ENCODE measurements around the gene MAGI2.
A peak's percentile ranks its signal among the peaks of the same experiment; 100 is the strongest.

The MAGI2 gene

DNA sequence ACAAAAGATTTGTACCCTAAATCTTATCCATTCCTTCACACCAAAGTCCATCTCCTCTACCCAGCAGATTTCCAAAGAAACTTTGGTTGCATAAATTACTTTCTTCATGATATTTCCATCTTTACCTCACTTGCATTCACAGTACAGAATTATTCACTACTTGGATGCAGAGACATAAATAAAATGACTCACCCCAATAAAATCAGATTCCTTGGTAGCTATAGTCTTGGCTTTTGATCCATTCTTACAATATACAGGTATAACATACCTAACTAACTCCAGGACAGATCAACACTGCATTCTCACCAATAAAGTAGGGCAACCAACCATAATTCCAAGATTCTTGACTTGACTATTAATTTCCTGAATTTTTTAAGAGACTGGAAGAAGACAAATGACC is 815.1 kb downstream of the MAGI2 start (continued):
- TF ChIP-seq, protein P1, sequence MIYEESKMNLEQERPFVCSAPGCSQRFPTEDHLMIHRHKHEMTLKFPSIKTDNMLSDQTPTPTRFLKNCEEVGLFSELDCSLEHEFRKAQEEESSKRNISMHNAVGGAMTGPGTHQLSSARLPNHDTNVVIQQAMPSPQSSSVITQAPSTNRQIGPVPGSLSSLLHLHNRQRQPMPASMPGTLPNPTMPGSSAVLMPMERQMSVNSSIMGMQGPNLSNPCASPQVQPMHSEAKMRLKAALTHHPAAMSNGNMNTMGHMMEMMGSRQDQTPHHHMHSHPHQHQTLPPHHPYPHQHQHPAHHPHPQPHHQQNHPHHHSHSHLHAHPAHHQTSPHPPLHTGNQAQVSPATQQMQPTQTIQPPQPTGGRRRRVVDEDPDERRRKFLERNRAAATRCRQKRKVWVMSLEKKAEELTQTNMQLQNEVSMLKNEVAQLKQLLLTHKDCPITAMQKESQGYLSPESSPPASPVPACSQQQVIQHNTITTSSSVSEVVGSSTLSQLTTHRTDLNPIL (CRISPR knock-in tag; IDR thresholded peaks at IDR 0.05; ENCODE audit: low read depth): no peak
- TF ChIP-seq GLIS3 (CRISPR knock-in tag; IDR thresholded peaks at IDR 0.05): no peak
- no peak for TF ChIP-seq ZNF8 (CRISPR knock-in tag; IDR thresholded peaks at IDR 0.05)
- TF ChIP-seq TCF4 (CRISPR knock-in tag; IDR thresholded peaks at IDR 0.05; ENCODE audit: borderline replicate concordance): no peak

DNA sequence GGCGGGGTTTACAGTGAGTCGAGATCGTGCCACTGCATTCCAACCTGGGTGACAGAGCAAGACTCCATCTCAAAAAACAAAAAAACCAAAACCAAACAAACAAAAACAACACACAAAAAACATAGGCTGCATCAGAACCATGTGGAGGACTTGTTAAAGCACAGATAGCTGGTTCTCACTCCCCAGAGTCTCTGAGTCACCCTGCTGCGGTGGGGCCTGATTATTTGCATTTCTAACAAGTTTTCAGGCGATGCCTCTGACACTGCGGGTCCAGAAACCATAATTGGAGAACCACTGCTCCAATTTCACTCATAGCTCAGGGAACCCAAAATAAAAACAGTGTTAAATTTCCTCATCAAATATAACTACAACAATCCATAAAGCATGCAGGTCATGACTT is 816.7 kb downstream of the MAGI2 start:
- TF ChIP-seq, protein P2, sequence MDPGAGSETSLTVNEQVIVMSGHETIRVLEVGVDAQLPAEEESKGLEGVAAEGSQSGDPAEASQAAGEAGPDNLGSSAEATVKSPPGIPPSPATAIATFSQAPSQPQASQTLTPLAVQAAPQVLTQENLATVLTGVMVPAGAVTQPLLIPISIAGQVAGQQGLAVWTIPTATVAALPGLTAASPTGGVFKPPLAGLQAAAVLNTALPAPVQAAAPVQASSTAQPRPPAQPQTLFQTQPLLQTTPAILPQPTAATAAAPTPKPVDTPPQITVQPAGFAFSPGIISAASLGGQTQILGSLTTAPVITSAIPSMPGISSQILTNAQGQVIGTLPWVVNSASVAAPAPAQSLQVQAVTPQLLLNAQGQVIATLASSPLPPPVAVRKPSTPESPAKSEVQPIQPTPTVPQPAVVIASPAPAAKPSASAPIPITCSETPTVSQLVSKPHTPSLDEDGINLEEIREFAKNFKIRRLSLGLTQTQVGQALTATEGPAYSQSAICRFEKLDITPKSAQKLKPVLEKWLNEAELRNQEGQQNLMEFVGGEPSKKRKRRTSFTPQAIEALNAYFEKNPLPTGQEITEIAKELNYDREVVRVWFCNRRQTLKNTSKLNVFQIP (CRISPR knock-in tag; IDR thresholded peaks at IDR 0.05; ENCODE audit: borderline replicate concordance, low read depth): no peak
- TF ChIP-seq TCF4 (CRISPR knock-in tag; IDR thresholded peaks at IDR 0.05; ENCODE audit: borderline replicate concordance) (no peak), ZC3H10 (CRISPR knock-in tag; IDR thresholded peaks at IDR 0.05) (no peak), ESRRG (CRISPR knock-in tag; IDR thresholded peaks at IDR 0.05) (no peak), BACH2 (CRISPR knock-in tag; IDR thresholded peaks at IDR 0.05; ENCODE audit: borderline replicate concordance) (no peak), TOX (CRISPR knock-in tag; IDR thresholded peaks at IDR 0.05; ENCODE audit: borderline replicate concordance) (no peak), GLIS3 (CRISPR knock-in tag; IDR thresholded peaks at IDR 0.05) (no peak), SNAI2 (CRISPR knock-in tag; IDR thresholded peaks at IDR 0.05) (no peak), ZNF8 (CRISPR knock-in tag; IDR thresholded peaks at IDR 0.05) (no peak), OSR1 (CRISPR knock-in tag; IDR thresholded peaks at IDR 0.05) (no peak), PPARA (CRISPR knock-in tag; IDR thresholded peaks at IDR 0.05; ENCODE audit: borderline replicate concordance) (no peak), ZNF565 (CRISPR knock-in tag; conservative IDR thresholded peaks at IDR 0.05; ENCODE audit: low read depth) (no peak)
- TF ChIP-seq, protein P3, sequence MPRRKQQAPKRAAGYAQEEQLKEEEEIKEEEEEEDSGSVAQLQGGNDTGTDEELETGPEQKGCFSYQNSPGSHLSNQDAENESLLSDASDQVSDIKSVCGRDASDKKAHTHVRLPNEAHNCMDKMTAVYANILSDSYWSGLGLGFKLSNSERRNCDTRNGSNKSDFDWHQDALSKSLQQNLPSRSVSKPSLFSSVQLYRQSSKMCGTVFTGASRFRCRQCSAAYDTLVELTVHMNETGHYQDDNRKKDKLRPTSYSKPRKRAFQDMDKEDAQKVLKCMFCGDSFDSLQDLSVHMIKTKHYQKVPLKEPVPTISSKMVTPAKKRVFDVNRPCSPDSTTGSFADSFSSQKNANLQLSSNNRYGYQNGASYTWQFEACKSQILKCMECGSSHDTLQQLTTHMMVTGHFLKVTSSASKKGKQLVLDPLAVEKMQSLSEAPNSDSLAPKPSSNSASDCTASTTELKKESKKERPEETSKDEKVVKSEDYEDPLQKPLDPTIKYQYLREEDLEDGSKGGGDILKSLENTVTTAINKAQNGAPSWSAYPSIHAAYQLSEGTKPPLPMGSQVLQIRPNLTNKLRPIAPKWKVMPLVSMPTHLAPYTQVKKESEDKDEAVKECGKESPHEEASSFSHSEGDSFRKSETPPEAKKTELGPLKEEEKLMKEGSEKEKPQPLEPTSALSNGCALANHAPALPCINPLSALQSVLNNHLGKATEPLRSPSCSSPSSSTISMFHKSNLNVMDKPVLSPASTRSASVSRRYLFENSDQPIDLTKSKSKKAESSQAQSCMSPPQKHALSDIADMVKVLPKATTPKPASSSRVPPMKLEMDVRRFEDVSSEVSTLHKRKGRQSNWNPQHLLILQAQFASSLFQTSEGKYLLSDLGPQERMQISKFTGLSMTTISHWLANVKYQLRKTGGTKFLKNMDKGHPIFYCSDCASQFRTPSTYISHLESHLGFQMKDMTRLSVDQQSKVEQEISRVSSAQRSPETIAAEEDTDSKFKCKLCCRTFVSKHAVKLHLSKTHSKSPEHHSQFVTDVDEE (CRISPR knock-in tag; IDR thresholded peaks at IDR 0.05): no peak
- TF ChIP-seq, protein P4, sequence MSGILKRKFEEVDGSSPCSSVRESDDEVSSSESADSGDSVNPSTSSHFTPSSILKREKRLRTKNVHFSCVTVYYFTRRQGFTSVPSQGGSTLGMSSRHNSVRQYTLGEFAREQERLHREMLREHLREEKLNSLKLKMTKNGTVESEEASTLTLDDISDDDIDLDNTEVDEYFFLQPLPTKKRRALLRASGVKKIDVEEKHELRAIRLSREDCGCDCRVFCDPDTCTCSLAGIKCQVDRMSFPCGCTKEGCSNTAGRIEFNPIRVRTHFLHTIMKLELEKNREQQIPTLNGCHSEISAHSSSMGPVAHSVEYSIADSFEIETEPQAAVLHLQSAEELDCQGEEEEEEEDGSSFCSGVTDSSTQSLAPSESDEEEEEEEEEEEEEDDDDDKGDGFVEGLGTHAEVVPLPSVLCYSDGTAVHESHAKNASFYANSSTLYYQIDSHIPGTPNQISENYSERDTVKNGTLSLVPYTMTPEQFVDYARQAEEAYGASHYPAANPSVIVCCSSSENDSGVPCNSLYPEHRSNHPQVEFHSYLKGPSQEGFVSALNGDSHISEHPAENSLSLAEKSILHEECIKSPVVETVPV (CRISPR knock-in tag; IDR thresholded peaks at IDR 0.05): no peak
- TF ChIP-seq, protein P5, sequence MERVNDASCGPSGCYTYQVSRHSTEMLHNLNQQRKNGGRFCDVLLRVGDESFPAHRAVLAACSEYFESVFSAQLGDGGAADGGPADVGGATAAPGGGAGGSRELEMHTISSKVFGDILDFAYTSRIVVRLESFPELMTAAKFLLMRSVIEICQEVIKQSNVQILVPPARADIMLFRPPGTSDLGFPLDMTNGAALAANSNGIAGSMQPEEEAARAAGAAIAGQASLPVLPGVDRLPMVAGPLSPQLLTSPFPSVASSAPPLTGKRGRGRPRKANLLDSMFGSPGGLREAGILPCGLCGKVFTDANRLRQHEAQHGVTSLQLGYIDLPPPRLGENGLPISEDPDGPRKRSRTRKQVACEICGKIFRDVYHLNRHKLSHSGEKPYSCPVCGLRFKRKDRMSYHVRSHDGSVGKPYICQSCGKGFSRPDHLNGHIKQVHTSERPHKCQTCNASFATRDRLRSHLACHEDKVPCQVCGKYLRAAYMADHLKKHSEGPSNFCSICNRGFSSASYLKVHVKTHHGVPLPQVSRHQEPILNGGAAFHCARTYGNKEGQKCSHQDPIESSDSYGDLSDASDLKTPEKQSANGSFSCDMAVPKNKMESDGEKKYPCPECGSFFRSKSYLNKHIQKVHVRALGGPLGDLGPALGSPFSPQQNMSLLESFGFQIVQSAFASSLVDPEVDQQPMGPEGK (CRISPR knock-in tag; IDR thresholded peaks at IDR 0.05; ENCODE audit: borderline replicate concordance): no peak
- TF ChIP-seq, protein P1 (CRISPR knock-in tag; IDR thresholded peaks at IDR 0.05; ENCODE audit: low read depth): no peak
- no peak for ATAC-seq

DNA sequence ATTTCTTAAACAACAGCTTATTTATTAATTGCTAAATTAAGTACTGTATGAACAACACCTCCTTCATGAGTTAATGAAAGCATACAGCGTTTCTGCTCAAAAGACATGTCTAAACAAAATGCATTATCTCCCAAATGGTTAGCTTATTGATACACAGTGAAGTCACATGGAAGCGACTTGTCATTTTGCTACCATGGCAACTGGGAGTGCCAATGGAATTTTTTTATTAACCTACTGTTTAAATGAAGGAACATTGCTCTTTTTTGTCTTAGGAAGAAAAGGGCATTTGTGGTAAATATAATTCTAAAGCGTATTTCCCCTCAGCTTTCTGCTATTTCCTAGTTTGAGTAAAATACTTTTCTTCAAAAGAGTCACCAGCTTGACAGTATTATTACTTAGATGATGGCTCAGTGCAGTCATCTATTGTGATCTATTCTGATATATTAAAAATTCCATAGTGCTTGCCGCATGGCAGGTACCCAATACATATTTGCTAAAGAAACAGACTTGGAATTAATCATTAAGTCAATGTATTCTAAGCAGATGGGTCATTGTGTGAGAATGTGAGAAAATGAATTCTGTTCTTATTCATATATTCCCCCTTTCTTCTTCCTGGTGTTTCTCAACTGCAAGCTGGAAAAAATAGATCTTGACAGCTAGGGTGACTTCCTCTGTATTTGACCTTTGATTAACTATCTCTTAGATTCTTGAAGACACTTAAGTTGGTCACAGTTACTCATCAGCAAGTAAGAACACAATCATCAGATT is 818.3 kb downstream of the MAGI2 start:
- ATAC-seq: peak; percentile 83
- TF ChIP-seq ESRRG (CRISPR knock-in tag; IDR thresholded peaks at IDR 0.05): no peak
- no peak for TF ChIP-seq ARNTL (CRISPR knock-in tag; IDR thresholded peaks at IDR 0.05; ENCODE audit: borderline replicate concordance, low read depth)
- TF ChIP-seq, protein P5 (CRISPR knock-in tag; IDR thresholded peaks at IDR 0.05; ENCODE audit: borderline replicate concordance): no peak
- no peak for TF ChIP-seq PPARA (CRISPR knock-in tag; IDR thresholded peaks at IDR 0.05; ENCODE audit: borderline replicate concordance)
- no peak for TF ChIP-seq SNAI2 (CRISPR knock-in tag; IDR thresholded peaks at IDR 0.05)
- TF ChIP-seq, protein P4 (CRISPR knock-in tag; IDR thresholded peaks at IDR 0.05): no peak
- TF ChIP-seq, protein P3 (CRISPR knock-in tag; IDR thresholded peaks at IDR 0.05): no peak

Data from SK-N-SH treated with all-trans-retinoic acid at 6 μM for 48 hours (cell line).